ENCODE results near the gene LOXHD1. TPM values are rescaled to one million over a fixed set of nuclear protein-coding genes. Genes with fewer than 3 reads are reported as not detected.

LOXHD1 gene
- total and polyA plus RNA-seq, 2 of the 13 experiments (the other 11 are each of a cell fraction or from before 2014, with no cell fraction given) = not detected

- no peak overlapping the region for H3K9ac ChIP-seq (ENCODE audit: insufficient read depth, low read depth, low read length)
- POLR2A ChIA-PET = no interaction called here
- WGBS (ENCODE audit: low lambda C conversion rate) = 0% methylated on average over 3 of the region's 4 CpGs
- peaks cover 0 to 2% of the 10 kb centered on the region in 2 experiments; a peak in 1 of 5 replicates for H3K27me3 ChIP-seq (ENCODE audit: control insufficient read depth in 1 of 2, insufficient read depth in 2 of 2, low read length in 2 of 2)
- intact Hi-C loops (cut with micrococcal nuclease; ENCODE audit: unreplicated experiment) = no loop called here
- no TSS peak for BruUV-seq (replicated peaks)
- H4K20me1 ChIP-seq (ENCODE audit: insufficient read depth, low read length) = no peaks in the 10 kb centered on the region
- in situ Hi-C loops (cut with HindIII; ENCODE audit: extremely low pct_ligation_motif_present, low pct_unique_long_range_greater_than_20kb) = no loop called here
- no peak overlapping the region for H3K4me2 ChIP-seq (ENCODE audit: low read depth, low read length)
- CTCF ChIA-PET (ENCODE audit: low intra/inter-chr PET ratio, low total read pairs) = no interaction called here
- ATAC-seq = no peak
- no peak overlapping the region for H2AFZ ChIP-seq (ENCODE audit: low read length)
- FAIRE-seq = no peak
- H3K36me3 ChIP-seq (replicated peaks in 1 of 2; ENCODE audit: control insufficient read depth in 1 of 2, insufficient read depth in 2 of 2, low read length in 2 of 2) = no peaks in the 10 kb centered on the region
- DNase-seq (ENCODE audit: low spot score) = no peak
- H3K79me2 ChIP-seq (ENCODE audit: insufficient read depth, low read length) = no peaks in the 10 kb centered on the region
- H3K4me1 ChIP-seq (ENCODE audit: insufficient read depth, low read length) = no peaks in the 10 kb centered on the region
- TF ChIP-seq BRCA1 (CRISPR knock-in tag; IDR thresholded peaks at IDR 0.05) = no peak
- peak; percentile 35; the same call in 1 of the 2 replicates for TF ChIP-seq ATF7 (IDR thresholded peaks at IDR 0.05)
- no peak for TF ChIP-seq ATF7 (CRISPR knock-in tag; IDR thresholded peaks at IDR 0.05)
- H3K27ac ChIP-seq (ENCODE audit: extremely low read length, insufficient read depth, low read length) = no peak overlapping the region
- no peaks in the 10 kb centered on the region for H3K9me3 ChIP-seq (ENCODE audit: low read length)
- no peak overlapping the region for H3K4me3 ChIP-seq (replicated peaks in 1 of 3; ENCODE audit: insufficient read depth in 1 of 3, low read depth in 2 of 3, low read length in 3 of 3)
These were observed 26.9 kb downstream of the LOXHD1 start for GRCh38 chr18:46630160-46630559.

GRCh38 chr18:46629361-46629760 is 27.7 kb downstream of the LOXHD1 start:
- no peaks in the 10 kb centered on the region for H3K79me2 ChIP-seq (ENCODE audit: insufficient read depth, low read length)
- CTCF ChIA-PET (ENCODE audit: low intra/inter-chr PET ratio, low total read pairs) = no interaction called here
- H3K9ac ChIP-seq (ENCODE audit: insufficient read depth, low read depth, low read length) = no peak overlapping the region

More at GRCh38 chr18:46629361-46629760, 27.7 kb downstream of the LOXHD1 start:
- WGBS (ENCODE audit: low lambda C conversion rate) = 23% methylated on average over 5 of the region's 5 CpGs
- Histone ChIP-seq H3K4me1 (ENCODE audit: insufficient read depth, low read length) (no peaks in the 10 kb centered on the region), H3K4me2 (ENCODE audit: low read depth, low read length) (no peak overlapping the region), H3K9me3 (ENCODE audit: low read length) (no peaks in the 10 kb centered on the region), H3K27me3 (ENCODE audit: control insufficient read depth in 1 of 2, insufficient read depth in 2 of 2, low read length in 2 of 2) (peaks cover 0 to 2% of the 10 kb centered on the region in 2 experiments; a peak in 1 of 5 replicates), H3K4me3 (replicated peaks in 1 of 3; ENCODE audit: insufficient read depth in 1 of 3, low read depth in 2 of 3, low read length in 3 of 3) (no peak overlapping the region), H3K36me3 (replicated peaks in 1 of 2; ENCODE audit: control insufficient read depth in 1 of 2, insufficient read depth in 2 of 2, low read length in 2 of 2) (no peaks in the 10 kb centered on the region), H4K20me1 (ENCODE audit: insufficient read depth, low read length) (no peaks in the 10 kb centered on the region), H3K27ac (ENCODE audit: extremely low read length, insufficient read depth, low read length) (no peak overlapping the region), H2AFZ (ENCODE audit: low read length) (no peak overlapping the region)
- TF ChIP-seq ZNF672 (CRISPR knock-in tag; IDR thresholded peaks at IDR 0.05) = no peak
- no peak for TF ChIP-seq ZKSCAN1 (IDR thresholded peaks at IDR 0.05; ENCODE audit: low read length)
- no peak for TF ChIP-seq POLR2G (IDR thresholded peaks at IDR 0.05; ENCODE audit: low read depth, low read length)
- intact Hi-C loops (cut with micrococcal nuclease; ENCODE audit: unreplicated experiment) = no loop called here
- FAIRE-seq (no peak), DNase-seq (ENCODE audit: low spot score) (no peak), ATAC-seq (no peak)
- POLR2A ChIA-PET = no interaction called here
- in situ Hi-C loops (cut with HindIII; ENCODE audit: extremely low pct_ligation_motif_present, low pct_unique_long_range_greater_than_20kb) = no loop called here
- no TSS peak for BruUV-seq (replicated peaks)
